Osteocyte (in vitro differentiated cells): ENCODE results near the gene PPP1R26. TPM values are rescaled to one million over a fixed set of nuclear protein-coding genes. Genes with fewer than 3 reads are reported as not detected.

Experiments
- DNase-seq: peaks from one replicate; pipeline ENCODE4 v3.0.0; 2021; ENCODE audit warnings: mixed read lengths; ENCODE audit not compliant: unreplicated experiment; ENCODE audit errors: extremely low spot score
- H3K27ac Mint-ChIP-seq: one replicate; pipeline ENCODE4 v1.8.0; 2021; ENCODE audit warnings: mild to moderate bottlenecking, mixed read lengths; ENCODE audit not compliant: unreplicated experiment
- H3K27me3 Mint-ChIP-seq: one replicate; pipeline ENCODE4 v1.8.0; 2021; ENCODE audit warnings: mixed read lengths; ENCODE audit not compliant: unreplicated experiment
- H3K36me3 Mint-ChIP-seq: one replicate; pipeline ENCODE4 v1.8.0; 2021; ENCODE audit warnings: mixed read lengths; ENCODE audit not compliant: unreplicated experiment
- H3K4me1 Mint-ChIP-seq: one replicate; pipeline ENCODE4 v1.8.0; 2021; ENCODE audit warnings: mixed read lengths; ENCODE audit not compliant: unreplicated experiment
- H3K4me3 Mint-ChIP-seq: one replicate; pipeline ENCODE4 v1.8.0; 2021; ENCODE audit warnings: mild to moderate bottlenecking, moderate library complexity, mixed read lengths; ENCODE audit not compliant: unreplicated experiment
- H3K9me3 Mint-ChIP-seq: one replicate; pipeline ENCODE4 v1.8.0; 2021; ENCODE audit warnings: mixed read lengths; ENCODE audit not compliant: unreplicated experiment
- CTCF ChIP-seq: fragments of 200-600 bp; sonication (generic); IDR thresholded peaks from 2 replicates; pipeline ENCODE4 v1.5.0; 2021; ENCODE audit warnings: antibody characterized with exemption, mild to moderate bottlenecking, moderate library complexity
- total RNA-seq: library from RNA; stranded (reverse); gene quantifications from 2 replicates; pipeline ENCODE4 v1.2.1, GENCODE V29; 2021

Gene PPP1R26
- total RNA-seq, 1 donor from 2014 or later, result 21.1 TPM

DNA sequence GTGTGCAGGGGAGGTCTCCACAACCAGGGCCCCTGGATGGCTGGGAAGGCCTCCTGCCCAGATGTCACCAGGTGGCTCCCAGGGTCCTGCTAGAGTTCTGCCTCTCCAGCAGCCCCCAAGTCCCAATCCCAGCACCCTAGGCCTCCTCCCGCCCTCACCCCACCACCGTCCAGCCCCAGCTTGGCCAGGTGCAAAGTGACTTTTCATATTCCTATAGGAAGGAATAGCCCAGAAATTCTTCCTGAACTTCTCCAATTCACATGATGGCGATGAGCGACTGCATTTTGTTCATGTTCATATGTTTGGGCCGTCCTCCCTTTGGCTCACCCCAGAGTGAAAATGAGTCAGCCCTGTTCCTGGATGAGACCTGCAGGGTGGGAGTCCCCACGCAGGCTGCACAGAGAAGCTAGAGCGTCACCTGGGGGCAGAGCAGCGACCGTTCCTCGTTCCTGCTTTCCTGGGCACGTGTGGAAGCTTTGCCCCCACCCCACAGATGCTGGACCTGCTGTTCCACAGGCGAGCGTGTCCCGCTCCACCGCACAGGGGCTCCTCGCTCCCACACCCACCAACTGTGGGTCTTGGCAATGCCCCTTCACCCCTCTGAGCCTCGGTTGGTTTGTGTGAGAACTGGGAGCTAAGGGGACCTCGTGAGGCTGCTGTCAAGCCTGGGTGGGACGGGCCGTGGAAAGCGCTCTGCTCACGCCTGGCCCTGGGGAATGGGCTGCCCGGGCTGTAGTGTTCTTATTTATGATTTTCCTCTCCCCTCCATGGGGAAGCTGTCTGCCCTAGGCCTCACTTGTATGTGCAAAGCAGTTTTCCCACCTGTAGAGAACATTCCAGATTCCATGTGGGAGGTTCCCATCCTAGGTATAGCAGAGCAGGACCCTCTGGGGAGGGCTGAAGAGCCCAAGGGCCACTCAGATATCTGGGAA, 27.8 kb downstream of the PPP1R26 start:
- Mint-ChIP-seq H3K27me3 (peaks cover 11% of the 10 kb centered on the region), H3K4me3 (no peak overlapping the region), H3K27ac (no peak overlapping the region), H3K9me3 (peaks cover 10% of the 10 kb centered on the region), H3K36me3 (peaks cover 11% of the 10 kb centered on the region), H3K4me1 (peaks cover 2% of the 10 kb centered on the region)
- no peak for TF ChIP-seq CTCF
- DNase-seq, result peak; percentile 69

GRCh38 chr9:135508211-135508820, 28.7 kb downstream of the PPP1R26 start:
- peak; percentile 67 for DNase-seq
- Mint-ChIP-seq H3K4me1 (peaks cover 1% of the 10 kb centered on the region), H3K27me3 (peaks cover 11% of the 10 kb centered on the region), H3K27ac (no peak overlapping the region), H3K9me3 (peaks cover 10% of the 10 kb centered on the region), H3K36me3 (peaks cover 11% of the 10 kb centered on the region), H3K4me3 (no peak overlapping the region)
- no peak for TF ChIP-seq CTCF

DNA sequence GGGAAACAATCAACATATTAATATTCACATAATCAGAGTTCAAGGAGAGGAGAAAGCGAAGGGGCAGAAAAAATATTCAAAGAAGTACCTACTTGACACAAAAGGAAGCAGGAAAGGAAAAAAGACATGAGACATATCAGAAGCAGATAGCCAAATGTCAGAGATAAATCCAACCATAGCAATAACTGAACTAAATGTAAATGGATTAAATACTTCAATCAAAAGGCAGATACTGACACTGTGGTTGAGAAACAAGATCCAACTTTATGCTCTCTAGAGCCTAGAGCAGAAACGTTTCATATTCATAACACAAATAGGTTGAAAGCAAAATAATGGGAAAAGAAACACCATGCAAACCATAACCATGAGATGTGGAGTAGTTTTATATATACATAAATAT, 29.9 kb downstream of the PPP1R26 start:
- H3K27me3 Mint-ChIP-seq, result peaks cover 11% of the 10 kb centered on the region
- H3K4me1 Mint-ChIP-seq, result no peaks in the 10 kb centered on the region
- H3K4me3 Mint-ChIP-seq, result no peak overlapping the region
- DNase-seq, result no peak
- H3K27ac Mint-ChIP-seq, result no peak overlapping the region
- no peak for TF ChIP-seq CTCF
- H3K9me3 Mint-ChIP-seq, result peaks cover 10% of the 10 kb centered on the region
- peaks cover 6% of the 10 kb centered on the region for H3K36me3 Mint-ChIP-seq

GRCh38 chr9:135512241-135512603, 32.6 kb downstream of the PPP1R26 start:
- peak; percentile 63 for DNase-seq
- Mint-ChIP-seq H3K9me3 (peaks cover 10% of the 10 kb centered on the region), H3K4me1 (no peaks in the 10 kb centered on the region), H3K4me3 (no peak overlapping the region), H3K36me3 (no peaks in the 10 kb centered on the region), H3K27me3 (peaks cover 11% of the 10 kb centered on the region), H3K27ac (no peak overlapping the region)
- no peak for TF ChIP-seq CTCF

DNA sequence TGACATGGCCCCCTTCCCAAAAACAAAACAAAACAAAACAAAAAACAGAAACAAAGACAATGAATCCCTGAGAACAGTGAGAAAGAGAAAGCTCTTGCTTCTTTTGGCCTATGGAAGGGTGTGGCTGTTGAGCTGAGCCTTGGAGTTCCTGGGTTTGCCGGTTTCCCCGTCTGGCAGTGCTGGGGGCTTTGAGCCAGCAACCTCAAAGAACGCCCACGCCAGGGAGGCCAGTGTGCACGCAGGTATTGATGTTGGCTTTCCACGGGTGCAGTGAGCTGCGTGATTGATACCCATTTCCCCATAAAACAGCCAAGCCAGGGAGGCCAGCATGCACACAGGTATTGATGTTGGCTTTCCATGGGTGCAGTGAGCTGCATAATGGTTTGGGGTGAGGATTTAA, 33.3 kb downstream of the PPP1R26 start:
- Mint-ChIP-seq H3K27ac (no peak overlapping the region), H3K36me3 (no peaks in the 10 kb centered on the region), H3K4me1 (no peaks in the 10 kb centered on the region), H3K4me3 (no peak overlapping the region), H3K27me3 (peaks cover 13% of the 10 kb centered on the region), H3K9me3 (peaks cover 10% of the 10 kb centered on the region)
- TF ChIP-seq CTCF, result no peak
- DNase-seq, result peak; percentile 38
